Measurements from ENCODE around the gene ZC3H12C.
A peak's percentile ranks its signal among the peaks of the same experiment; 100 is the strongest.

ZC3H12C gene

GRCh38 chr11:110152199-110152598, 59.0 kb downstream of the ZC3H12C start:
- DNase-seq (ENCODE audit: low spot score) = no peak

GRCh38 chr11:110153474-110153873, 60.3 kb downstream of the ZC3H12C start:
- no peak for DNase-seq (ENCODE audit: low spot score)

GRCh38 chr11:110156503-110156902, 63.3 kb downstream of the ZC3H12C start:
- no peak for DNase-seq (ENCODE audit: low spot score)

GRCh38 chr11:110158317-110159200, 65.4 kb downstream of the ZC3H12C start:
- no peak for DNase-seq (ENCODE audit: low spot score)

GRCh38 chr11:110159476-110159875, 66.3 kb downstream of the ZC3H12C start:
- DNase-seq (ENCODE audit: low spot score) = no peak

DNA sequence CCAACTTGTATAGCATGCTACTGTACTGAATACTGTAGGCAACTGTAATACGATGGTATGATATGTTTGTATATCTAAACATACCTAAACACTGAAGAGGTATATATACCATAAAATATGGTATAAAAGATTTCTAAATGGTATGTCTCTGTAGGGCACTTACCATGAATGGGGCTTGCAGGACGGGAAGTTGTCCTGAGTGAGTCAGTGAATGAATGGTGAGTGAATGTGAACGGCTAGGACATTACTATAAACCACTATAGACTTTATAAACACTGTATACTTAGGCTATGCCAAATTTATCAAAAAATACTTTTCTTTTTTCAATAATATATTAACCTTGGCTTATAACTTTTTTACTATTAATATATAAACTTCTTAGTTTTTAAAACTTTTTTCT, 66.8 kb downstream of the ZC3H12C start:
- DNase-seq (ENCODE audit: low spot score) = no peak

DNA sequence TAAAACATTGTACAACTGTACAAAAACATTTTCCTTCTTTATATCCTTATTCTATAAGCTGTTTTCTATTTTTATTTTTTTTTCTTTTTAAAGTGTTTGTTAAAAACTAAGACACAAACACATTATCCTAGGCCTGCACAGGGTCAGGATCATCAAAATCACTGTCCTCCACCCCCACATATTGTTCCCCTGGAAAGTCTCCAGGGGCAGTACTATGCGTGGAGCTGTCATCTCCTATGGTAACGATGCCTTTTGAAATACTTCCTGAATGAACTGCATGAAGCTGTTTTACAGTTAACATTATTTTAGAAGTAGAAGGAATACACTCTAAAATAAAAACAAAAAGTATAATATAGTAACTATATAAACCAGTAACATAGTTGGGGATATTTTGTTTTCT, 67.2 kb downstream of the ZC3H12C start:
- DNase-seq (ENCODE audit: low spot score) = no peak

DNA sequence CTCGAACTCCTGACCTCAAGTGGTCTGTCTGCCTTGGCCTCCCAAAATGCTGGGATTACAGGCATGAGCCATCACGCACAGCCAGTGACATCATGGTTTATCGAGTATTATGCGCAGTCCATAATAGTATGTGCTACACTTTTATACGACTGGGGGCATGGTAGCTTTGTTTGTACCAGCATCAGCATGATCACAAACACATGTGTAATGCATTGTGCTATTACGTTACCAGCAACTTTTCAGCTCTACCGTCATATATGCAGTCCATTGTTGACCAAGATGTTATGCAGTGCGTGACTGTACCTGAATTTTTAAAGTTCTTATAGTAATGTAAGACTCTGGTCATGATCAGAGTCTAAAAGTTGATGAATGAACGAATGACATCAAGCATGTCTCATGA, 67.9 kb downstream of the ZC3H12C start:
- no peak for DNase-seq (ENCODE audit: low spot score)

DNA sequence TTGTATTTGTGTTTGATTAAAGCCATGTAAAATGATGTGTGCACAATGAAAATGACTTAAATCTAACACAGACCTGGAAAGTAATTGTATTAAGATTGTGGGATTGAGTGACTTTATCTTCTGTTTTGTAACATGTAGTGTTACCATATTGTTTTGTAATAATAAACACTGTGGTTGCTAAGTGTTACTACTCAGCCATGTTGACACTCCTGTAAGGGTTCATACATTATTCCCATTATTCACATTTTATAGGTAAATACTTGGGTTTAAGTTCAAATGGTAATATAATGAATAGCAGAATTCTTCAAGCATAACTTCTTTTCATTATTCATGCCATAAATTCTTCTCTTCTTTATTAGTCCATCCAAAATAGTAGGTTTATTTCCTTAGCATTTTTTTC, 69.0 kb downstream of the ZC3H12C start:
- DNase-seq (ENCODE audit: low spot score) = no peak

DNA sequence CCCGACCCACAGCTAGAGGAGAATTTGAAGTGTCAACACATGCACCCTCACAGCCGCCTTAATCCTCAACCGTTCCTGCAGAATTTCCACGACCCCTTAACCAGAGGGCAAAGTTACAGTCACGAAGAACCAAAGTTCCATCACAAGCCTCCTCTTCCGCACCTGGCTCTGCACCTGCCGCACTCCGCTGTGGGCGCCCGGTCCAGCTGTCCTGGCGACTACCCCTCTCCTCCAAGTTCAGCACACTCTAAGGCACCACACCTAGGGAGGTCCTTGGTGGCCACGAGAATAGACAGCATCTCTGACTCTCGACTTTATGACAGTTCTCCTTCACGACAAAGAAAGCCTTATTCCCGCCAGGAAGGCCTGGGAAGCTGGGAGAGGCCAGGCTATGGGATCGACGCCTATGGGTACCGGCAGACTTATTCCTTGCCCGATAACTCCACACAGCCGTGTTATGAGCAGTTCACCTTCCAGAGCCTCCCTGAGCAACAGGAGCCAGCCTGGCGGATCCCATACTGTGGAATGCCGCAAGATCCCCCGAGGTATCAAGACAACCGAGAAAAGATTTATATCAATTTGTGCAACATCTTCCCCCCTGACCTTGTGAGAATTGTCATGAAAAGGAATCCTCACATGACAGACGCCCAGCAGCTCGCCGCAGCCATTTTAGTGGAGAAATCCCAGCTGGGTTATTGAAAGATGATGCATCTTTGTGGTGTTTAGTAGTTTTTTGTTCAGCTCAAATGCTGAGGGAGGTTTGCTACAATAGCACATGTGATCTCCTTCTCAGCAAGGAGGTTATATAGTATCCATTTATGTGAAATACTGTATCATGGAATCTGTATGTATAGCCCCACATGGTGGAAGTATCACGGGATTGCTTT, 72.1 kb downstream of the ZC3H12C start:
- DNase-seq (ENCODE audit: low spot score) = no peak

- DNase-seq (ENCODE audit: low spot score) = no peak
Measured at GRCh38 chr11:110168033-110168803, 75.0 kb downstream of the ZC3H12C start.

- DNase-seq (ENCODE audit: low spot score) = no peak
Measured at GRCh38 chr11:110169738-110170137, 76.5 kb downstream of the ZC3H12C start.

DNA sequence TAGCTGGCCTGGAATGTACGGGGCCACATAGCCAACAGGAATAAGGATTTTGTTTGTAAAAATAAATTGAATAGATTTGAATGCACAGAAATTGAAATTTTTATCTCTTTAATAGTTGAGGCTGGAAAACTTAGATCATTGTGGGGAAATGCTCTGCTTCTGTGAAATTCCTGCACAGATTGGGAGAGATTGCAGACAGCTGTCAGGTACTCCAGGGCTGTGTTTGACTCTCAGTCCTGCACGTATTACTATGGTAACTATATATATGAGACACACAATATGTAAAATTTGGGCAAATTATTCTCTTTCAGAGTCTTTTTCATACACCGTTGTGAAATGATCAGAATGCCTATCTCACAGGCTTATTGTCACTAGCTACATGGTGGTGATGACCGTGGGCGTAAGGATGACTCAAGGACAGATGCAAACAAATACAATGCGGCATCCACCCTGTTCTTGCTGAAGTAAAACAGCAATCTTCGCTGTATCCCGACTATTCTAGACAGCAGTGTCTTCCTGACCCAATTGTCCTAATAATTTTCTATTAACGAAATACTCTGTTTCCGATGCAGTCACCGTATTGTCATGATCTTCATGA, 79.4 kb downstream of the ZC3H12C start:
- no peak for DNase-seq (ENCODE audit: low spot score)

GRCh38 chr11:110173811-110174644, 80.8 kb downstream of the ZC3H12C start:
- peak; percentile 25 for DNase-seq (ENCODE audit: low spot score)

- no peak for DNase-seq (ENCODE audit: low spot score)
Measured at GRCh38 chr11:110174645-110175310, 81.6 kb downstream of the ZC3H12C start.

DNA sequence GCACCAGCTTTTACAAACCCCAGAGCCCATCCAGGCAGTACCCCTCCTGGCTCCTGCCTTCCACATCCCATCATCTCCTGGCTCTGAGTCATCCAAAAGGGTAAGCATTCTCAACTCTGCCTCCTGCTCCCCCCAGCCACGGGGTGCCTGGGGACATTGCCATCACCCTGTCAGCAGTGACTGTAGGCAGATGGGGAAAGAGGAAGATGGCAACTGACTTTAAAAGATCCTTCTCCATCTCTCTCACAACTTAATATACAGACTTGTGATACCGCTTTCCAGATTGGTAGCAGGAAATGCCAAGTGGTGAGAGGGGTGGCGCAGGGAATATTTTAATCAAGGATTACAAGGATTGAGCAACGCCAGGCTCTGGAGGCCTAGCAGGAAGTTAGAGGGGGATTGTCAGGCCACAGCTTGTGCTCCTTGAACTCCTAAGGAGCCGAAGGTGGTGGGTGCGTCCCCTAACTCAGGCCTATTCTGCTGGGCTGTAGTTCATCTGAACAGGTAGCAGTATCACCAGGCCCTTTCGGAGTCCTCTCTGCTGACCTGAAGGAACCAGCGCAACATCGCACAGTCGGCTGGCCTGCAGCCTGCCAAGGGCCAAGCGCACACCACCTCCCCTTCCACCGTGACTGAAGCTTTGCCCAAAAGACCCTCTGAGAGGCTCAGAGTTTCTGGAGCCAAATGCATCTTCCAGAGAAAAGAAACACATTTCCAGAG, 83.3 kb downstream of the ZC3H12C start:
- no peak for DNase-seq (ENCODE audit: low spot score)

- DNase-seq (ENCODE audit: low spot score) = no peak
Measured at GRCh38 chr11:110177086-110177456, 83.9 kb downstream of the ZC3H12C start.

GRCh38 chr11:110179064-110179463, 85.9 kb downstream of the ZC3H12C start:
- DNase-seq (ENCODE audit: low spot score) = no peak

- DNase-seq (ENCODE audit: low spot score) = no peak
Measured at GRCh38 chr11:110182886-110183285, 89.7 kb downstream of the ZC3H12C start.

DNA sequence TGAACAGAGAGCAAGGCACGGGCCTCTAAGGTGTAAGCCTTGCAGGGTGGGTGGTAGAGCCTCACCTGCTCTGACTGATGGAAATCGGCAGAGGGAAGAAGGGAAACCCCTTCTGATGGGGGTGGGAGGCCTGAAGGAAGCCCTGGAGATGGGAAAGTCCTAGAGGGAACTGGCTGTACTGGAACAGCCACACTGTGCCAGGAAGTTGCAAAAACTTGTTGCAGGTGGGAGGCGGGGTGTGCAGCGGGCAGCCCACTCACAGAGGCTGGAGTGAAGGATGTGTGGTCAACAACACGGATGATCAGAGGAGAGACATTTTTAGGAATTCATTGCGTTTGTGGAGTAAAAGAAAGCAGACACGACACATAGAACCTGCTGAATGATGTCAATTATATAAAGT, 91.3 kb downstream of the ZC3H12C start:
- DNase-seq (ENCODE audit: low spot score) = no peak
